Cerebellar cortex (tissue), 1 donor: Measurements from ENCODE around the gene ZWILCH.
"Not testable (repeated sequence)": the region's sequence is repeated elsewhere in the genome, so short reads cannot be mapped to it uniquely, and the experiment has no call there.

ENCODE experiments used
- DNase-seq: peaks from one replicate; pipeline ENCODE4 v3.0.0-alpha.2; 2015; ENCODE audit warnings: low spot score

The ZWILCH gene

GRCh38 chr15:66504563-66505429 lies at the start of gene ZWILCH, which contains the start of gene RPL4:
Gene ZWILCH, plus strand, starts transcription at chr15:66505326. Its CDS starts 13 bp downstream, at chr15:66505339.
Gene RPL4, minus strand, starts transcription at chr15:66504855. Its CDS starts 65 bp downstream, at chr15:66504790.
- peak; percentile 85 for DNase-seq

- DNase-seq = no peak
Observed at GRCh38 chr15:66456211-66456610, 48.9 kb upstream of the ZWILCH start.

GRCh38 chr15:66459818-66460615 lies 45.1 kb upstream of the ZWILCH start:
- DNase-seq = no peak

GRCh38 chr15:66461294-66461693 lies 43.8 kb upstream of the ZWILCH start:
- not testable (repeated sequence) for DNase-seq

- DNase-seq = no peak
Observed at GRCh38 chr15:66461917-66462316, 43.2 kb upstream of the ZWILCH start.

GRCh38 chr15:66462627-66463026 lies 42.5 kb upstream of the ZWILCH start:
- DNase-seq = no peak

GRCh38 chr15:66465294-66465693 lies 39.8 kb upstream of the ZWILCH start:
- DNase-seq = not testable (repeated sequence)

GRCh38 chr15:66467162-66468040 lies 37.7 kb upstream of the ZWILCH start:
- not testable (repeated sequence) for DNase-seq

GRCh38 chr15:66470825-66471224 lies 34.3 kb upstream of the ZWILCH start:
- not testable (repeated sequence) for DNase-seq

- no peak for DNase-seq
Observed at GRCh38 chr15:66472176-66472999, 32.7 kb upstream of the ZWILCH start.

GRCh38 chr15:66474135-66474534 lies 31.0 kb upstream of the ZWILCH start:
- no peak for DNase-seq

GRCh38 chr15:66474963-66475362 lies 30.2 kb upstream of the ZWILCH start:
- no peak for DNase-seq

- no peak for DNase-seq
Observed at GRCh38 chr15:66476535-66476934, 28.6 kb upstream of the ZWILCH start.

GRCh38 chr15:66477011-66477410 lies 28.1 kb upstream of the ZWILCH start:
- DNase-seq = peak; percentile 50

GRCh38 chr15:66480267-66480666 lies 24.9 kb upstream of the ZWILCH start:
- DNase-seq = no peak

GRCh38 chr15:66481107-66481856 lies 23.8 kb upstream of the ZWILCH start:
- DNase-seq = no peak

GRCh38 chr15:66482539-66482938 lies 22.6 kb upstream of the ZWILCH start:
- no peak for DNase-seq

- no peak for DNase-seq
Observed at GRCh38 chr15:66483131-66483566, 22.0 kb upstream of the ZWILCH start.

- no peak for DNase-seq
Observed at GRCh38 chr15:66484539-66485112, 20.5 kb upstream of the ZWILCH start.

- no peak for DNase-seq
Observed at GRCh38 chr15:66486887-66487286, 18.2 kb upstream of the ZWILCH start.
